ENCODE measurements around the gene STX16. TPM values are rescaled to one million over a fixed set of nuclear protein-coding genes. Genes with fewer than 3 reads are reported as not detected.

STX16 gene
- total RNA-seq, 4 donors from 2014 or later, result 53.2 to 112 (median 65.8) TPM

GRCh38 chr20:58682656-58683531 lies 31.8 kb downstream of the STX16 start:
- no peak for TF ChIP-seq CTCF (IDR thresholded peaks at IDR 0.05; ENCODE audit: low read depth)

- no peak for TF ChIP-seq CTCF (IDR thresholded peaks at IDR 0.05; ENCODE audit: low read depth)
Measured at GRCh38 chr20:58684291-58684690, 33.2 kb downstream of the STX16 start.

GRCh38 chr20:58685988-58686387 lies 34.9 kb downstream of the STX16 start:
- no peak for TF ChIP-seq CTCF (IDR thresholded peaks at IDR 0.05; ENCODE audit: low read depth)

GRCh38 chr20:58688414-58688813 lies 37.3 kb downstream of the STX16 start:
- TF ChIP-seq CTCF (IDR thresholded peaks at IDR 0.05; ENCODE audit: low read depth), result no peak

GRCh38 chr20:58688840-58689239 lies 37.8 kb downstream of the STX16 start:
- TF ChIP-seq CTCF (IDR thresholded peaks at IDR 0.05; ENCODE audit: low read depth), result no peak

GRCh38 chr20:58690396-58691135 lies 39.5 kb downstream of the STX16 start:
- no peak for TF ChIP-seq CTCF (IDR thresholded peaks at IDR 0.05; ENCODE audit: low read depth)

All from subcutaneous adipose tissue (tissue), 4 donors.